Subcutaneous adipose tissue (tissue), 4 donors: ENCODE results near the gene MED20. TPM values are rescaled to one million over a fixed set of nuclear protein-coding genes. Genes with fewer than 3 reads are reported as not detected.

Experiments used
- CTCF ChIP-seq: fragments of 450-650 bp; IDR thresholded peaks from one replicate; pipeline ENCODE4 v1.5.1; 2016; ENCODE audit warnings: low read depth, mild to moderate bottlenecking, control low read depth, antibody characterized with exemption, moderate library complexity
- total RNA-seq, 4 donors: library from RNA; depleted of rRNA; stranded (reverse); fragments of >200 nt; gene quantifications; one replicate each; pipeline ENCODE4 v1.1.0, GENCODE V29; 2016

Gene MED20
- 10 to 100 TPM in 2 of 4 donors, 1 to 10 TPM in 2; 5.8 to 12.9 (median 10.4) TPM for total RNA-seq

GRCh38 chr6:41920921-41921711 lies at the start of gene MED20, which contains the start of gene BYSL:
MED20 (minus strand) TSS chr6:41921139; CDS start chr6:41921018, 121 bp downstream.
BYSL (plus strand) TSS chr6:41921499; CDS start chr6:41921563, 64 bp downstream.
- no peak for TF ChIP-seq CTCF

GRCh38 chr6:41970436-41970846 lies 49.5 kb upstream of the MED20 start:
- TF ChIP-seq CTCF: no peak

GRCh38 chr6:41967312-41968287 lies 46.7 kb upstream of the MED20 start:
- TF ChIP-seq CTCF: no peak

- TF ChIP-seq CTCF: no peak
These were observed 46.0 kb upstream of the MED20 start for GRCh38 chr6:41966961-41967311.

GRCh38 chr6:41966214-41966920 lies 45.4 kb upstream of the MED20 start:
- TF ChIP-seq CTCF: no peak

GRCh38 chr6:41965429-41966213 lies 44.7 kb upstream of the MED20 start:
- no peak for TF ChIP-seq CTCF
